ENCODE measurements around the gene PREP. TPM values are rescaled to one million over a fixed set of nuclear protein-coding genes. Genes with fewer than 3 reads are reported as not detected.

Gene PREP
- total RNA-seq, 1 donor: 18.1 TPM

GRCh38 chr6:105317607-105318533 is 85.0 kb downstream of the PREP start:
- no peak for TF ChIP-seq CTCF (IDR thresholded peaks at IDR 0.05; ENCODE audit: insufficient read depth, low read length)
- no peak overlapping the region for H3K4me3 ChIP-seq (ENCODE audit: low read depth, low read length)
- DNase-seq (ENCODE audit: low read depth): no peak

- DNase-seq (ENCODE audit: low read depth): no peak
- H3K4me3 ChIP-seq (ENCODE audit: low read depth, low read length): no peak overlapping the region
- no peak for TF ChIP-seq CTCF (IDR thresholded peaks at IDR 0.05; ENCODE audit: insufficient read depth, low read length)
Observed at GRCh38 chr6:105313211-105313610, 89.7 kb downstream of the PREP start.

GRCh38 chr6:105310947-105311346 is 91.9 kb downstream of the PREP start:
- no peak for DNase-seq (ENCODE audit: low read depth)
- no peak overlapping the region for H3K4me3 ChIP-seq (ENCODE audit: low read depth, low read length)
- TF ChIP-seq CTCF (IDR thresholded peaks at IDR 0.05; ENCODE audit: insufficient read depth, low read length): no peak

- TF ChIP-seq CTCF (IDR thresholded peaks at IDR 0.05; ENCODE audit: insufficient read depth, low read length): no peak
- DNase-seq (ENCODE audit: low read depth): no peak
- H3K4me3 ChIP-seq (ENCODE audit: low read depth, low read length): no peak overlapping the region
Observed at GRCh38 chr6:105310371-105310770, 92.5 kb downstream of the PREP start.

GRCh38 chr6:105308840-105309239 is 94.0 kb downstream of the PREP start:
- H3K4me3 ChIP-seq (ENCODE audit: low read depth, low read length): no peak overlapping the region
- no peak for DNase-seq (ENCODE audit: low read depth)
- TF ChIP-seq CTCF (IDR thresholded peaks at IDR 0.05; ENCODE audit: insufficient read depth, low read length): no peak

- DNase-seq (ENCODE audit: low read depth): no peak
- TF ChIP-seq CTCF (IDR thresholded peaks at IDR 0.05; ENCODE audit: insufficient read depth, low read length): no peak
- no peak overlapping the region for H3K4me3 ChIP-seq (ENCODE audit: low read depth, low read length)
Observed at GRCh38 chr6:105305521-105305920, 97.4 kb downstream of the PREP start.

Data from fibroblast of the aortic adventitia (primary cell).